HG02884 (cell line): ENCODE results near the gene SLC1A5.
"Not testable (repeated sequence)": the region's sequence is repeated elsewhere in the genome, so short reads cannot be mapped to it uniquely, and the experiment has no call there.

Source experiments
- ATAC-seq: cut with Tn5 transposase; IDR thresholded peaks from one replicate; pipeline ENCODE4 v1.9.1; 2021; ENCODE audit warnings: mild to moderate bottlenecking, moderate library complexity; ENCODE audit not compliant: unreplicated experiment

SLC1A5 gene

GRCh38 chr19:46772170-46773017 lies 16.0 kb downstream of the SLC1A5 start:
- no peak for ATAC-seq

DNA sequence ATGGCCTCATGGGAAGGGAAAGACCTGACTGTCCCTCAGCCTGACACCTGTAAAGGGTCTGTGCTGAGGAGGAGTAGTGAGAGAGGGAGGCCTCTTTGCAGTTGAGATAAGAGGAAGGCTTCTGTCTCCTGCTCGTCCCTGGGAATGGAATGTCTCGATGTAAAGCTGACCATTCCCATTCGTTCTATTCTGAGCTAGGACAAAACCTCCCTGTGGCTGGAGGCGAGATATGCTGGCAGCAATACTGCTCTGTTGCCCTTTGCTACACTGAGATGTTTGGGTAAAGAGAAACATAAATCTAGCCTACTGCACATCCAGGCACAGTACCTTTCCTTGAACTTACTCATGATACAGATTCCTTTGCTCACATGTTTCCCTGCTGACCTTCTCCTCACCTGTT lies 19.6 kb downstream of the SLC1A5 start:
- ATAC-seq: not testable (repeated sequence)

DNA sequence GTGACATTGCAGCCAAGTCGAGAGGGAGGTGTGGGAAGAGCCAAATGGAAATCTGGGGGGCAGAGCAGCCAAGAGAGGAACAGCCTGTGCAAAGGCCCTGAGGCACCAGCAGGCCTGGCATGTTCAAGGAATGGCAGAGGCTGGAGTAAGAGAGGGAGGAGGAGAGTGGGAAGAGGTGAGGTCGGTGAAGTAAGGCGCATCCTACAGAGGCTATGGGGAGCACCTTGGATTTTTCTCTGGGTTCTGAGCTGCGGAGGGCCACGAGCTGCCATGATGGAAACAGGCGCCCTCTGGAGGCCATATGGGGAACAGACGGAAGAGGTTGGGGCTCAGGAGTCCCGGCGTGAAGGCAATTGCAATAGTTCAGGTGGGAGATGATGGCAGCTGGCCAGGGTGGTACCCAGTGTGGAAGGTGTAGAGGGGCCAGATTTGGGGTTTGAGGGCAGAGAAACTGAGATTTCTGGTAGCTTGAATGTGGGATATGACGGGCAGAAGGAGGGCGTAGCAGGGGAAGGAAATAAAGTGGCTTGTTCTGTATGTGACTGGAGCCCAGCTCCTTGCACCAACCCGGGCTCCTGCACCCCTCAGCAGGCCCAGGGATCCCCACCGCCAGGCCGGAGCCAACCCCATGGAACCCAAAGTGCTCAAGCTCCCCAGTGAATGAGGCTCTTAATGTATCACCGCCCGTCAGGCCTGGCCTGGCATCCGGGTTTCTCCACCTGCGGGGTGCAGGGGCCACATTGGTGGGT lies 21.7 kb downstream of the SLC1A5 start:
- ATAC-seq: no peak

DNA sequence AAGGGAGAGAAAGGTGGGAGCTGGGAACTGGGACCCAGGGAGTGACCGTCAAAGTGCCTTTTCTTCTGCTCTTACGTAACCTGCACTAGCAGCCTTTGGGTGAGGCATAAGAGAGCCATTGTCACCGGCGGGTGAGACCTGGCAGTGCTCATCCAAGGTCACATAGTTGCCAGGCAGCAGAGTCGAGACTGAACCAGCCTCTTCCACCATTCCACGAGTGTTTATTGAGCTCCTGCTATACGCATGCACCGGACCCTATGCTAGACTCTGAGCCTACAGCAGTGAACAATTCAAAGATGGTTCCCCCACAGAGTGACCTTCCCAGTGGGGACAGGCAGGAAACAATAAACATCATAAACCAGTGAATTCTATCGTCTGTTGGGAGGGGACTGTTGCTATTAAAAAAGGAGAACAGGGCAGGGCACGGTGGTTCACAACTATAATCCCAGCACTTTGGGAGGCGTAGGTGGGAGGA lies 23.5 kb downstream of the SLC1A5 start:
- ATAC-seq: no peak

DNA sequence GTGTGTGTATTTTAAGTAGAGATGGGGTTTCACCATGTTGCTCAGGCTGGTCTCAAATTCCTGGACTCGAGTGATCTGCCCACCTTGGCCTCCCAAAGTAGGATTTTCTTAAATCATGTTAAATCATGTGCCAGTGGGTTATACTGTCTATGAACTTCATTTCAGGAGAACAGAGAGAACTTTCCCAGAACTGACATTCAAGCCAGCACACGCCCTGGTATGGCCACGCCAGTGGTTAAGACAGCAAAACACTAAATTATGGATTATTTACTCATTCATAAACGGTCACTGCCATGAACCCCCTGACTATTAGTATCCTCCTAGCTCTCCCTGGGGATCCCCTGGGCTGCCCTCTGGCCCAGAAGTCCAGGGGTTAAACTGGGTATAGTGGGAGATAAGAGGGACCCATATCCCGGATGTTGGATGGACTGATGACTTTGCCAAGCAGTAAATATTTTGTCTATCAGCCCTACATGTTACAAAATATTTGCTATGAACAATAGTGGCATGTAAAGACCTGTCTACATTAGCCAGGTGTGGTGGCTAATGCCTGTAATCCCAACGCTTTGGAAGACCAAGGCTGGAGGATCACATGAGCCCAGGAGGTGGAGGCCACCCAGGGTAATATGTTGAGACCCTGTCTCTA lies 26.0 kb downstream of the SLC1A5 start:
- no peak for ATAC-seq

DNA sequence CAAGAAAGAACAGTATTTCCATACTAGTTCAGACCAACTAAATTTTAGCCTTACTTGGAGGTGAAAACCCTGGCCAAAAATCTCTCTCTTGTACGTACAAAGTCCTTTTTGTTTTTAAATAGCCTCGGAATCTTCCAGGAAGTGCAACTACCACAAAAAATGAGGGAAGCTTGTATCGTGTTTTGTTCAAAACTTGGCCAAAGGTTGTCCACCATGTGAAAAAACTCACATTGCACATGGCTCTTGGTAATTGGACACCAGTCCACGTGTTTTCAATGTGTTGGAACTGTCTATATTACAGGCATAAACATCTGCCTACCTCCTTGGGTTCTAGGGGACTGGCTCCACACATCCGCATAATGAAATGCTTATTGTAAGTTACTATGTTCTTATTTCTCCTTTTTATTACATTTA lies 27.0 kb downstream of the SLC1A5 start:
- ATAC-seq: no peak

- ATAC-seq: not testable (repeated sequence)
Measured at GRCh38 chr19:46760897-46761296, 27.5 kb downstream of the SLC1A5 start.

- no peak for ATAC-seq
Measured at GRCh38 chr19:46760363-46760762, 28.0 kb downstream of the SLC1A5 start.

GRCh38 chr19:46759817-46760333 lies 28.5 kb downstream of the SLC1A5 start:
- ATAC-seq: no peak

DNA sequence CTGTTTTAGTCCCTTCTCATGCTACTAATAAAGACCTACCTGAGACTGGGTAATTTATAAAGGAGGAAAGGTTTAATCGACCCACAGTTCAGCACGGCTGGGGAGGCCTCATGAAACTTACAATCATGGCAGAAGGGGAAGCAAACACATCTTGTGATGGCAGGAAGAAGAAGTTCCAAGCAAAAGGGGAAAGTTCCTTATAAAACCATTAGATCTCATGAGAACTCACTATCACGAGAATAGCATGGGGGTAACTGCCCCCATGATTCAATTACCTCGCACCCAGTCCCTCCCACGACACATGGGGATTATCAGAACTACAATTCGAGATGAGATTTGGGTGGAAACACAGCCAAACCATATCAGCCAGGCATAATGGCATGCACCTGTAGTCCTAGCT lies 29.2 kb downstream of the SLC1A5 start:
- no peak for ATAC-seq

DNA sequence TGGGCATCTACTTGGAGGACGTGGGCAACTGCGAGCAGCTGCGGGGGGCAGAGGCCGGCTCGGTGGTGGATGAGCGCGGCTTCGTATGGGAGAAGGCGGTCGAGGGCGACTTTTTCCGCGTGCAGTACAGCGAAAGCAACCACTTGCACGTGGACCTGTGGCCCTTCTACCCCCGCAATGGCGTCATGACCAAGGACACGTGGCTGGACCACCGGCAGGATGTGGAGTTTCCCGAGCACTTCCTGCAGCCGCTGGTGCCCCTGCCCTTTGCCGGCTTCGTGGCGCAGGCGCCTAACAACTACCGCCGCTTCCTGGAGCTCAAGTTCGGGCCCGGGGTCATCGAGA lies 31.9 kb downstream of the SLC1A5 start:
- no peak for ATAC-seq

- ATAC-seq: no peak
Measured at GRCh38 chr19:46755853-46756543, 32.4 kb downstream of the SLC1A5 start.

DNA sequence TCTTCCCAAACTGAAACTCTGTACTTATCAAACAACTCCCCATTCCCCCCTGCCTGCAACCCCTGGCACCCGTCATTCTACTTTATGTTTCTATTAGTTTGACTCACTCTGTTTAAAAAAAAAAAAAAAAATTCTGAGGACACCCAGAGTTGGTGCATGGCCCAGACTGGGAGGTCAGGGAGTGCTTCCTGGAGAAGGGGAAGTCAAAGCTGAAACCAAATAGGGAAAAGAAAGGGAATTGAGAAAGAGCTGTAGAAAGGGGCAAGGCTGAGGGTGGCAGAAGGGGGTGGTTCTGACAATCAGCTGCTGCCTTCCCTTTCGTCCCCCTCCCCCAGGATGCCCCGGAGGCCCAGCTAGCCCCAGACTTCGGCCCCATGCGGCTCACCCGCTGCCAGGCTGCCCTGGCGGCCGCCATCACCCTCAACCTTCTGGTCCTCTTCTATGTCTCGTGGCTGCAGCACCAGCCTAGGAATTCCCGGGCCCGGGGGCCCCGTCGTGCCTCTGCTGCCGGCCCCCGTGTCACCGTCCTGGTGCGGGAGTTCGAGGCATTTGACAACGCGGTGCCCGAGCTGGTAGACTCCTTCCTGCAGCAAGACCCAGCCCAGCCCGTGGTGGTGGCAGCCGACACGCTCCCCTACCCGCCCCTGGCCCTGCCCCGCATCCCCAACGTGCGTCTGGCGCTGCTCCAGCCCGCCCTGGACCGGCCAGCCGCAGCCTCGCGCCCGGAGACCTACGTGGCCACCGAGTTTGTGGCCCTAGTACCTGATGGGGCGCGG lies 33.1 kb downstream of the SLC1A5 start:
- no peak for ATAC-seq

DNA sequence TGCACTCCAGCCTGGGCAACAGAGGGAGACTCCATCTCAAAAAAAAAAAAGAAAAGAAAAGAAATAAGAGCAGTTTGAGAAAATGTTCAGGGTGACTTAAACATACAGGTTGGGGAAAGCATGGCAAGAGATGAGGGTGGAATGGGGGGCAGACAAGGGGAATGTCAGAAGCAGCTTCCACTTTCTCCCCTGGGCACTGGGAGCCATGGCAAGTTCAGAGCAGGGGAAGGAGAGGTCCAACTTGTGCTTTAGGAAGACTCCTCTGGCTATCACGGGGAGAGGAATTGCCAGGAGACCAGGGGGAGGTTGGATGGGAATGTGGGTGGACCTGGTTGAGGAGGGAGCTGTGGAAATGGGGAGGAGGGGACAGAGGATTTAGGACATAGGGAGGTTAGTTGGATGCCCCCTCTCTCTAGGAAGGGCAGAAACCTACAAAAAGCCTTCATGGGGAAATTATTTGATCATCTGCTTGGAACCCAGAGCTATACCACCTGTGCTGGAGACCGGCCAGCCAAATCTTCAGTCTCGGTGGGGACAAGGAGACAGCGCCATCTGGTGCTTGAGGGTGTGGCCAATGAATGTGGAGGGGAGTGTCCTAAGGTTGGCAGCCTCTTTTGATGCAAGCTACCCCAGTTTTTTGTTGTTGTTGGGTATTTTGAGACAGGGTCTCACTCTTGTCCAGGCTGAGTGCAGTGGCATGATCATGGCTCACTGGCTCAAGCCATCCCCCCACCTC lies 34.8 kb downstream of the SLC1A5 start:
- ATAC-seq: no peak

DNA sequence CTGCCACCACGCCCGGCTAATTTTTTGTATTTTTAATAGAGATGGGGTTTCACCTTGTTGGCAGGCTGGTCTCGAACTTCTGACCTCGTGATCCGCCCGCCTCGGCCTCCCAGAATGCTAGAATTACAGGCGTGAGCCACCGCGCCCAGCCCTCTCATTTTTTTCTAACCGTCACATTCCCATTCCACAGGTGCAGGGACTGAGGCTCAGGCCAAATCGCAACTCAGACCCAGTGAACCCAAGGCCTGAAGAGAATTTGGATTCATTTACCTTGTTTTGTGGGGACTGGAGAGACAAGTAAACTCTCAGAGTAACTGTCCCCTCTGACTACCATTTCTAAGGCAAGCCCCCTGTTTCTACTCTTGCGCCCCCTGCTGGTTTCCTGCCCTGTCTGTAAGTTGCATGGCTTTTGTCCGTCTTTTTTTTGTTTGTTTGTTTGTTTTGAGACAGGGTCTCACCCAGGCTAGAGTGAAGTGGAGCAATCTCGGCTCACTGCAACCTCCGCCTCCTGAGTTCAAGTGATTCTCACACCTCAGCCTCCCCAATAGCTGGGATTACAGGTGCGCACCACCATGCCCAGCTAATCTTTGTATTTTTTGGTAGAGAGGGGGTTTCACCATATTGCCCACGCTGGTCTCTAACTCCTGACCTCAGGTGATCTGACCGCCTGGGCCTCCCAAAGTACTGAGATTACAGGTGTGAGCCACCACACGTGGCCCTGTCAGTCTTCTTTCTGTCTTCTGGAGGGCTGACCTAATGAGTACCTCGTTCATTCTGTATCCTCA lies 39.9 kb downstream of the SLC1A5 start:
- no peak for ATAC-seq

DNA sequence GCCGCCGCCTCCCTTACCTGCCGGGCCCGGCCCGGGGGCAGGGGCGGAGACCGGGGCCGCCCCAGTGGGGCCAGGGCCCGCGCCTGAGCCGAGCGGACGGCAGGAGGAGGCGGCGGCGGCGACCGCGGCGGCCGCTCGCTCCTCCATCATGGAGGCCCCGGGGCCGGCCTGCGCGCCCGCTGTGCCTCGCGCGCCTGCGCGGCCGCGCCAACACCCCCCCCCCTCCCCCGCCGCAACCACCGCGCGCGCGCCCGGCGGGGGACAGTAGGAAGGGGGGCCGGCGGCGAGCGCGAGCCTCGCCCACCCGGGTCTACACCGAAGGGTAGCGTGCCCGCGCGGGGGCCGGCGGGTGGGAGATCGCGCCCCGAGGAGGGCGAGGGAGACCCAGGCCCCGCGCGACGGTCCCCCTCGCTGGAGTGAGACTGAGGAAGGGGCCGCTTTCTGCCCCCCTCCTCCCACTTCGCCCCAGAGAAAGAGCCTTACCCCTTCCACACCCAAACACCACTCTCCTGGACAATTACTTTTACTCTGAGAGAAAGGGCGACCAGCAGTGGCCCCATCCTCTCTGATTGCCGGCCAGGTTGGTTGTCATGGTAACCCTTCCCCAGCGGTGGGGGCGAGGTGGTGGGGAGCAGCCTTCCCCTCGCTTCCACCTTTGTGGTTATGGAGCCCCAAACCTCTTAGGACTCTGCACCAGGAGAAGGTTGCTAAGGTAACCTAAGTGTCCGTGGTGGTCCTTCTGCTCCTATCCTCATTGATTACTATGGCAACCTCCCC lies 41.9 kb downstream of the SLC1A5 start, which contains the start of gene STRN4:
TSS of gene STRN4 (minus strand) at position 170 of the 777 bp plus-strand sequence. CDS start at position 150, 20 bp downstream.
- no peak for ATAC-seq

DNA sequence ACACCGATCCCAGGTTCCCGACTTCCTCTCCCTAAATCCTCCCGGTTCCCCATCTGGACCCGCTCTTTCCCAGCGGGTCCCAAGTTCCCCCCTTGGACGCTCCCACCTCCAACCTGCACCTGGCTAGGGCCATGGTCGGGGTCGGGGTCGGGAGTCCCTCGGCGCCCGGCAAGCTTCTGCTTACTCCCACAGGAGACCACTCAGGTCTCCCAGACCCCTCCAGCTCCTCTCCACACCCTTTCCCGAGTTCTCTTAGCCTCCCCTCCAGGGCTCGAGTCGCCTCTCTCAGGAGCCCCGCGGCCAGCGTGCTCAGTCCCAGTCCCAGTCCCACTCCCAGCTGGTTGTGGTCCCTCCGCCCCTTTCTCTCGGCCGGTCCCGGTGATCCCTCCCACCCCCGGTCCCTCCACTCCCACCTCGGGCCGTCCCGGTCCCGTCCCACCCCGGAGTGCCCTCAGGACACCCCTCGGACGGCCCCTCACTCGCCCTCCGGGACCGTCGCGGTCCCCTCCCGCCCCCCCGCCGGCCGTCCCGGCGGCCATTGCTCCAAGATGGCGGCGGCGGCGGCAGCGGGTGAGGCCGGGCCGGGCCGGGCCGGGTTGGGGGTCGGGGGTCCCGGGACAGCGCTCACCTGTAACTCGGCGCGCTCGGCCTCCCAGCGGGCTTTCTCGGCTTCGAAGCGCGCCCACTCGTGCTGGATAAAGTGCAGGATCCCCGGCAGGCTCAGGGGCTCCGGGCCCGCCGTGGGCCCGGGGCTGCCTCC lies 42.7 kb downstream of the SLC1A5 start, which contains the start of gene FKRP:
TSS of gene FKRP (plus strand) at position 537 of the 760 bp plus-strand sequence. CDS start 9,394 bp downstream, outside the sequence.
- ATAC-seq: no peak
